HG03565 (cell line): Measurements from ENCODE around the gene NME7.

ENCODE experiments used
- ATAC-seq: cut with Tn5 transposase; IDR thresholded peaks from one replicate; pipeline ENCODE4 v1.9.1; 2021; ENCODE audit warnings: mild to moderate bottlenecking, moderate library complexity; ENCODE audit not compliant: unreplicated experiment

NME7 gene

GRCh38 chr1:169090308-169090899 lies 277.2 kb downstream of the NME7 start:
- ATAC-seq: no peak

- ATAC-seq: no peak
Measured at GRCh38 chr1:169089776-169090175, 277.8 kb downstream of the NME7 start.

- no peak for ATAC-seq
Measured at GRCh38 chr1:169087876-169088275, 279.7 kb downstream of the NME7 start.

- no peak for ATAC-seq
Measured at GRCh38 chr1:169086603-169087455, 280.8 kb downstream of the NME7 start.

GRCh38 chr1:169085911-169086310 lies 281.7 kb downstream of the NME7 start:
- no peak for ATAC-seq
